GM10266 (cell line): ENCODE results near the gene IFNA4.

ENCODE experiments used
- DNase-seq: peaks from one replicate; pipeline ENCODE4 v3.0.0; 2012; ENCODE audit errors: extremely low spot score
- TF ChIP-seq, protein P1 (sequence below): IDR thresholded peaks from 2 replicates; pipeline ENCODE4 v1.5.1; 2012; ENCODE audit warnings: mild to moderate bottlenecking, low read depth; ENCODE audit not compliant: control insufficient read depth, insufficient read depth; ENCODE audit errors: missing control alignments

Gene IFNA4

DNA sequence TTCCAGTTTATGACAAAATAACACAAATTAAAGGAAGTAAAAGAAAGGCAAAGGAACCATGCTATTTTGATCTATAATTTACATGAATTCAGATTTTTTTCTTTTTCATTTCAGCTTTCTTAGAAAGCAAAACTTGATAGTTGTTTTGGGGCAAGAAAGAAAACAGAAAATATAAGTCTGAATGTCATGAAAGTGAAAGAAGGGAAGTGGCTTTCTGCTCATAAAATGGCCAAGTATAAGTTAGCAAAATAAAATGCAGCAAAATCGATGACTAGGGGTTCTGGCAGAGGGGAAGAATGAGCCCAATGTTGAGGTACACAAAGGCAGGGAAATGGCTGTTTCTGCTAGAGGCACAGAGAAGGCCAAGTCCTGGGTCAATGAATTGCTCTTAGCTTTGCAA is 42.8 kb downstream of the IFNA4 start:
- TF ChIP-seq, protein P1, sequence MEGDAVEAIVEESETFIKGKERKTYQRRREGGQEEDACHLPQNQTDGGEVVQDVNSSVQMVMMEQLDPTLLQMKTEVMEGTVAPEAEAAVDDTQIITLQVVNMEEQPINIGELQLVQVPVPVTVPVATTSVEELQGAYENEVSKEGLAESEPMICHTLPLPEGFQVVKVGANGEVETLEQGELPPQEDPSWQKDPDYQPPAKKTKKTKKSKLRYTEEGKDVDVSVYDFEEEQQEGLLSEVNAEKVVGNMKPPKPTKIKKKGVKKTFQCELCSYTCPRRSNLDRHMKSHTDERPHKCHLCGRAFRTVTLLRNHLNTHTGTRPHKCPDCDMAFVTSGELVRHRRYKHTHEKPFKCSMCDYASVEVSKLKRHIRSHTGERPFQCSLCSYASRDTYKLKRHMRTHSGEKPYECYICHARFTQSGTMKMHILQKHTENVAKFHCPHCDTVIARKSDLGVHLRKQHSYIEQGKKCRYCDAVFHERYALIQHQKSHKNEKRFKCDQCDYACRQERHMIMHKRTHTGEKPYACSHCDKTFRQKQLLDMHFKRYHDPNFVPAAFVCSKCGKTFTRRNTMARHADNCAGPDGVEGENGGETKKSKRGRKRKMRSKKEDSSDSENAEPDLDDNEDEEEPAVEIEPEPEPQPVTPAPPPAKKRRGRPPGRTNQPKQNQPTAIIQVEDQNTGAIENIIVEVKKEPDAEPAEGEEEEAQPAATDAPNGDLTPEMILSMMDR, result no peak
- DNase-seq, result no peak

DNA sequence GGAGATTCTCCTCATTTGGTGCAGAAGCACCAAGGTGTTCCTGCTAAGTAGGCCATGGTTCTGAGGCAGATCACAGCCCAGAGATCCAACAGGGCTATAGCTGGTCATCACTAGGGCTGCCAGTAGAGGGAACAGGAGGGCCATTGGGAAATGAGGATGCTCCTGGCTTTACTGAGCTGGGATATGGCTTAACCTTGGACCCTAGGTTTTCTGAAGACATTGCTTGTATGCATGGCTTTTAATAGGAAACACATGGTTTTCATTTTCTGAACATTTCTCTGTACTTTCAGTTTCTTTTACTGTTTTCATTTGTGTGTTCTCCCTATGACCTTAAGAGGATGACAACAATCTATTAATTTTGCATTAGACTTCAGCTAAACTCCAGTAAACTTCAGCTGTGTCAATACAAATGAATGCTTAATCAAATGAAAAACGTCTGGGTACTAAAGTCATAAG is 45.9 kb downstream of the IFNA4 start, which contains the start of gene IFNW1:
Gene IFNW1, minus strand, starts transcription at position 406 of the 456 bp plus-strand sequence. Its CDS starts 262 bp downstream, at position 144.
- TF ChIP-seq, protein P1, result no peak
- no peak for DNase-seq

DNA sequence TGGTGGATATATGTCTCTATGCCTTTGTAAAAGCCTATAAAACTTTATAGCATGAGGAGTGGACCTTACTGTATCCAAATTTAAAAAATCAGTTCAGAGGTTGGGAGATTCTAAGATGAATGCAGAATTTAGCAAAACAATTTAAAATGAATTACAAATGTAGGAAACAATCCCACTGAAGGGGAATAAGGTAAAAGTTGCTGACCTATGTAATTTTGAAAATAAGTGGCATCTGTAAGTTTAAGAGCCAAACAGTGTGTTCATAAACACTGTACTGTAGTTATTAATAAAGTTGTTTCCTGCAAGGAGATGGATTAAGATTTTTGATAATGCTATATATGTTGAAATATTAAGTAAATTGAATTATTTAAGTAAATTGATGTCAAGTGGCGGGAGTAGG is 50.4 kb downstream of the IFNA4 start:
- no peak for DNase-seq
- TF ChIP-seq, protein P1, result no peak
